A673 (cell line): ENCODE measurements around the gene FLT4. TPM values are rescaled to one million over a fixed set of nuclear protein-coding genes. Genes with fewer than 3 reads are reported as not detected.

Experiments used
- BruUV-seq: library from RNA; stranded (reverse); fragments of 400-500 nt; replicated peaks from 2 replicates; lab custom pipeline; 2021; lab: Mats Ljungman, UMichigan
- CTCF ChIA-PET: fragments of 300-600 bp; sonication (Branson Sonifier 250); formaldehyde crosslinking; loops from one replicate; lab custom pipeline; 2022; ENCODE audit warnings: antibody characterized with exemption; lab: Charles Lee
- POLR2A ChIA-PET: fragments of 300-600 bp; sonication (Branson Sonifier 250); formaldehyde crosslinking; loops from one replicate; lab custom pipeline; 2022; ENCODE audit warnings: antibody characterized with exemption; ENCODE audit not compliant: low non-redundant PET; lab: Charles Lee
- DNase-seq: peaks from one replicate; pipeline ENCODE4 v3.0.0-alpha.2; 2015; ENCODE audit warnings: low spot score
- H3K27ac ChIP-seq: fragments of 200-600 bp; sonication (generic); 2 replicates; pipeline ENCODE4 v1.5.1; 2016; ENCODE audit warnings: mixed run types, low read depth, mild to moderate bottlenecking, mixed read lengths, antibody characterized with exemption, low read length; ENCODE audit not compliant: poor library complexity, severe bottlenecking
- H3K27me3 ChIP-seq: fragments of 200-600 bp; sonication (generic); replicated peaks from 2 replicates; pipeline ENCODE4 v1.6.1; 2017; ENCODE audit warnings: mixed run types, low read depth, mild to moderate bottlenecking, mixed read lengths, antibody characterized with exemption, low read length; ENCODE audit not compliant: insufficient read depth, poor library complexity
- H3K36me3 ChIP-seq: fragments of 200-600 bp; sonication (generic); 2 replicates; pipeline ENCODE4 v1.6.1; 2016; ENCODE audit warnings: mixed run types, mild to moderate bottlenecking, mixed read lengths, antibody characterized with exemption, low read length; ENCODE audit not compliant: insufficient read depth, poor library complexity, severe bottlenecking
- H3K4me1 ChIP-seq: fragments of 200-600 bp; sonication (generic); 2 replicates; pipeline ENCODE4 v1.6.1; 2017; ENCODE audit warnings: mixed run types, mild to moderate bottlenecking, mixed read lengths, antibody characterized with exemption, low read length; ENCODE audit not compliant: insufficient read depth, poor library complexity, severe bottlenecking
- H3K4me3 ChIP-seq: fragments of 200-600 bp; sonication (generic); 2 replicates; pipeline ENCODE4 v1.5.1; 2016; ENCODE audit warnings: low read depth, mixed run types, mild to moderate bottlenecking, mixed read lengths, low read length; ENCODE audit not compliant: poor library complexity, severe bottlenecking
- H3K9me3 ChIP-seq: fragments of 200-600 bp; sonication (generic); 2 replicates; pipeline ENCODE4 v1.6.1; 2016; ENCODE audit warnings: mixed run types, low read depth, mild to moderate bottlenecking, mixed read lengths, antibody characterized with exemption, low read length; ENCODE audit not compliant: poor library complexity, severe bottlenecking
- EZH2 ChIP-seq: fragments of 200-600 bp; sonication (generic); IDR thresholded peaks from 2 replicates; pipeline ENCODE4 v1.6.1; 2017; ENCODE audit warnings: borderline replicate concordance, low read depth, mild to moderate bottlenecking, mixed read lengths, antibody characterized with exemption, low read length; ENCODE audit not compliant: poor library complexity, severe bottlenecking
- intact Hi-C: fragments of 100-400 bp; cut with micrococcal nuclease; formaldehyde crosslinking; loops from one replicate; pipeline ENCODE4 v1.10.0; 2022; ENCODE audit not compliant: unreplicated experiment
- total RNA-seq: library from RNA; stranded (reverse); gene quantifications from 2 replicates; pipeline ENCODE4 v1.2.3, GENCODE V29; 2021
- TF ChIP-seq, protein P1 (sequence below): fragments of 300-800, 200-600 bp; sonication (generic); conservative IDR thresholded peaks from 2 replicates; pipeline ENCODE4 v1.5.1; 2017; ENCODE audit warnings: low read depth, mild to moderate bottlenecking, antibody characterized with exemption, low read length, moderate library complexity, mixed read lengths

Gene FLT4
- total RNA-seq, 1 experiment from 2014 or later: 8.6 TPM

DNA sequence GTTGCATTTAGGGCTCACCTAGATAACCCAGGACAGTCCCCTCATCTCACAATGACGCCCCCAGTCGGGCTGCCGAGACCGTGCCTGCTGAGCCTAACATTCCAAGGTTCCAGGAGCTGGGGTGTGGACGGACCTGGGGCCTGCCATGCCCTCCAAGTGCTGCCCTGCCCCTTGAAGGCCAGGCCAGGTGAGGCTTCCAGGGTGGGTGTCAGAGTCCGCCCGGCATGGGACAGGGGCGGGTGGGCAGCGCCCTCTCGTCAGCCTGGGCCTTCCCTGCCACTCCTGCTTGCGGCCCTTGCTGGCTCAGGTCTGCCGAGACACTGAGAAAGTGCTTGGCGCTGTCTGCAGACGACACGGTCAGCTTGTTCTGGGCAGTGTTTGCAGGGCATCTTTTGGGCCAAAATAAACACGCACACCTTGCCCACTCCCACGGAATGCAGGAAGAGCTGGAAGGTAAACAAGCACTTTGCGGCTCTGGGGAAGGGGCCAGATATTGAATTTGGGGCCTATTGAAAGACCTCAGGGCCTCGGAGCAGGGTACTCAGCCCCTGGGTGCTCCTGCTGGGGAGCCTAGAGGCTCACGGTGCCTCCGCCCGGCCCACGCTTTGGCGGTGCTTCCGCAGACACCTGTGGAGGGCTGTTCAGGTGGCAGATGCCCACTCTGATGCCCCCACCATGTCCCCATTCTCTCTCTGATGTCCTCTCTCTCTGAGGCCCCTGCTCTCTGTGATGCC is 53.9 kb downstream of the FLT4 start:
- POLR2A ChIA-PET: no interaction called here
- H3K4me1 ChIP-seq: no peaks in the 10 kb centered on the region
- CTCF ChIA-PET: no interaction called here
- no peak overlapping the region for H3K4me3 ChIP-seq
- no peak for TF ChIP-seq EZH2
- TF ChIP-seq, protein P1, sequence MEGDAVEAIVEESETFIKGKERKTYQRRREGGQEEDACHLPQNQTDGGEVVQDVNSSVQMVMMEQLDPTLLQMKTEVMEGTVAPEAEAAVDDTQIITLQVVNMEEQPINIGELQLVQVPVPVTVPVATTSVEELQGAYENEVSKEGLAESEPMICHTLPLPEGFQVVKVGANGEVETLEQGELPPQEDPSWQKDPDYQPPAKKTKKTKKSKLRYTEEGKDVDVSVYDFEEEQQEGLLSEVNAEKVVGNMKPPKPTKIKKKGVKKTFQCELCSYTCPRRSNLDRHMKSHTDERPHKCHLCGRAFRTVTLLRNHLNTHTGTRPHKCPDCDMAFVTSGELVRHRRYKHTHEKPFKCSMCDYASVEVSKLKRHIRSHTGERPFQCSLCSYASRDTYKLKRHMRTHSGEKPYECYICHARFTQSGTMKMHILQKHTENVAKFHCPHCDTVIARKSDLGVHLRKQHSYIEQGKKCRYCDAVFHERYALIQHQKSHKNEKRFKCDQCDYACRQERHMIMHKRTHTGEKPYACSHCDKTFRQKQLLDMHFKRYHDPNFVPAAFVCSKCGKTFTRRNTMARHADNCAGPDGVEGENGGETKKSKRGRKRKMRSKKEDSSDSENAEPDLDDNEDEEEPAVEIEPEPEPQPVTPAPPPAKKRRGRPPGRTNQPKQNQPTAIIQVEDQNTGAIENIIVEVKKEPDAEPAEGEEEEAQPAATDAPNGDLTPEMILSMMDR: no peak
- no TSS peak for BruUV-seq
- H3K9me3 ChIP-seq: no peaks in the 10 kb centered on the region
- H3K36me3 ChIP-seq: no peaks in the 10 kb centered on the region
- intact Hi-C loops: no loop called here
- no peak for DNase-seq
- H3K27ac ChIP-seq: no peak overlapping the region
- peaks cover 18% of the 10 kb centered on the region for H3K27me3 ChIP-seq

DNA sequence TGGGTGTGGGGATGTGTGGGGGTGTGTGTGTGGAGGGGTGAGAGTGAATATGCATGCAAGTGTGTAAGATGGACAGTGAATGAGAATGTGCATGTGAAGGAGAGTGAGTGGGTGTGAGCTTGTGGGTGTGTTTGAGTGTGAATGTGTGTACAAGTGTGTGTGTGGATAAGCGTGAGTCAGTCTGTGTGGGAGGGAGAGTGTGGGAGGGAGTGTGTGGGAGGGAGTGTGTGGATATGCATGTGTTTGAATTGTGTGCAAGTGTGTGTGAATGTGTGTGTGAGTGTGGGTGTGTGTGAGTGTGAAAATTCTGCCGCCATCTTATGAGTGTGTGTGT is 54.4 kb downstream of the FLT4 start:
- ChIA-PET POLR2A (no interaction called here), CTCF (no interaction called here)
- no peaks in the 10 kb centered on the region for H3K4me1 ChIP-seq
- DNase-seq: no peak
- no peak overlapping the region for H3K4me3 ChIP-seq
- no peaks in the 10 kb centered on the region for H3K36me3 ChIP-seq
- no peaks in the 10 kb centered on the region for H3K9me3 ChIP-seq
- peaks cover 23% of the 10 kb centered on the region for H3K27me3 ChIP-seq
- no peak overlapping the region for H3K27ac ChIP-seq
- intact Hi-C loops: no loop called here
- BruUV-seq: no TSS peak
- TF ChIP-seq EZH2: no peak
- TF ChIP-seq, protein P1: no peak

DNA sequence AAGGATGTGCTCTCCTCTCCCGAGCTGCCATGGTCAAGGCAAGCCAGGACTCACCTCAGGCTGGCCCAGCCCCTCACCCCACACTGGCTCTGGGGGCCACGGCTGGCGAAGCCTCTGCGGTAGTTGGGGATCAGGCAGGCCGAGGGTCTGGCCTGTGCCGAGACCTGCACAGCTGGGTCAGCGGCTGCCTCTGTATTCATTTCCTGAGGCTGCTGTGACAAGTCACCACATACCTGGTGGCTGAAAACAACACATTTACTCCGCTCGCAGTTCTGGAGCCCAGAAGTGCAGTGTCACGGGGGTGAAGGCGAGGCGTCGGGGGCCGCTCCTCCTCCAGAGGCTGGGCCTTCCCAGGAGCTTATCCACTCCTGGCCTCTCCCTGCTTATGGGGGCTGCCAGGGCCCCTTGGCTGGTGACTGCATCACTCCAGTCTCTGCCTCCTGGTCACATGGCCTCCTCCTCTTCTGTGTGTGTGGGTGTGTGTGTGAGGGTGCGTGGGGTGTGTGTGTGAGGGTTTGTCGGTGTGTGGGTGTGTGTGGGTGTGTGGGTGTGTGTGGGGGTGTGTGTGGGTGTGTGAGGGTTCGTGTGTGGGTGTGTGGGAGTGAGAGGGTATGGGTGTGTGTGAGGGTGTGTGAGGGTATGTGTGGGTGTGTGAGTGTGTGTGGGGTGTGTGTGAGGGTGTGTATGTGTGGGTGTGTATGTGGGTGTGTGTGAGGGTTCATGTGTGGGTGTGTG is 54.9 kb downstream of the FLT4 start:
- BruUV-seq: no TSS peak
- Histone ChIP-seq H3K4me3 (no peak overlapping the region), H3K36me3 (no peaks in the 10 kb centered on the region), H3K4me1 (no peaks in the 10 kb centered on the region), H3K27ac (no peak overlapping the region), H3K27me3 (peaks cover 29% of the 10 kb centered on the region), H3K9me3 (no peaks in the 10 kb centered on the region)
- TF ChIP-seq EZH2: no peak
- TF ChIP-seq, protein P1: no peak
- POLR2A ChIA-PET: no interaction called here
- intact Hi-C loops: no loop called here
- CTCF ChIA-PET: no interaction called here
- DNase-seq: no peak
